ENCODE measurements around the gene ARHGAP44.
"Not testable (repeated sequence)": the region's sequence is repeated elsewhere in the genome, so short reads cannot be mapped to it uniquely, and the experiment has no call there.

ARHGAP44 gene

GRCh38 chr17:12967962-12968361, 178.7 kb downstream of the ARHGAP44 start:
- TF ChIP-seq, protein P1, sequence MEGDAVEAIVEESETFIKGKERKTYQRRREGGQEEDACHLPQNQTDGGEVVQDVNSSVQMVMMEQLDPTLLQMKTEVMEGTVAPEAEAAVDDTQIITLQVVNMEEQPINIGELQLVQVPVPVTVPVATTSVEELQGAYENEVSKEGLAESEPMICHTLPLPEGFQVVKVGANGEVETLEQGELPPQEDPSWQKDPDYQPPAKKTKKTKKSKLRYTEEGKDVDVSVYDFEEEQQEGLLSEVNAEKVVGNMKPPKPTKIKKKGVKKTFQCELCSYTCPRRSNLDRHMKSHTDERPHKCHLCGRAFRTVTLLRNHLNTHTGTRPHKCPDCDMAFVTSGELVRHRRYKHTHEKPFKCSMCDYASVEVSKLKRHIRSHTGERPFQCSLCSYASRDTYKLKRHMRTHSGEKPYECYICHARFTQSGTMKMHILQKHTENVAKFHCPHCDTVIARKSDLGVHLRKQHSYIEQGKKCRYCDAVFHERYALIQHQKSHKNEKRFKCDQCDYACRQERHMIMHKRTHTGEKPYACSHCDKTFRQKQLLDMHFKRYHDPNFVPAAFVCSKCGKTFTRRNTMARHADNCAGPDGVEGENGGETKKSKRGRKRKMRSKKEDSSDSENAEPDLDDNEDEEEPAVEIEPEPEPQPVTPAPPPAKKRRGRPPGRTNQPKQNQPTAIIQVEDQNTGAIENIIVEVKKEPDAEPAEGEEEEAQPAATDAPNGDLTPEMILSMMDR (IDR thresholded peaks at IDR 0.05; ENCODE audit: borderline replicate concordance, control extremely low read depth, extremely low read depth, insufficient read depth, missing control alignments): no peak
- no peak for DNase-seq (ENCODE audit: low spot score)
- in situ Hi-C loops (cut with MboI; ENCODE audit: low sequenced_read_pairs, unreplicated experiment): no loop called here

DNA sequence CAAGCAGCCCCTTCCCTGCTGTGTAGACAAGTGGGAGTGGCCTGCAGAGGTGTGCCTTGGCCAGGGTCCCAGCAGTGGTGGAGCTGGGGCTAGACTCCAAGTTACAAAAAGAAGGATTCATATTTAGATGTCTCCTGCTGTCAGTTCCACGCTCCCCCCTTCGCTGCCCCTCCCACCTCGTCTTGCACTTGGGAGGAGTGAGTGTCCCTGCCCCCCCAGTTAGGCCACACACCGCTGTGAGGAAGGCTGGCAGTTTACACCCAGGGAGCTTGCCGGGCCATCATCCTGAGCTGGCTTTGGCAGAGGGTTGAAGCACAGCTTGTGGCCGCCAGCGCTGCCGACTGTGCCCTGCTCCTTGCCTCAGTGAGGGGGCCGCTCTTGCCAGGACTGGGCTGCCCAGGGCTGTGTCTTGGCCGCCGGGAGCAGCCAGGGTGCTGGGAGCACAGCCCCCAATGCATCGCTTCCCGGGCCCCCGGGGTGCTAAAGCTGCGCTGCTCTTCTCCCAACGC, 184.3 kb downstream of the ARHGAP44 start:
- in situ Hi-C loops (cut with MboI; ENCODE audit: low sequenced_read_pairs, unreplicated experiment): no loop called here
- TF ChIP-seq, protein P1 (IDR thresholded peaks at IDR 0.05; ENCODE audit: borderline replicate concordance, control extremely low read depth, extremely low read depth, insufficient read depth, missing control alignments): no peak
- no peak for DNase-seq (ENCODE audit: low spot score)

GRCh38 chr17:12974005-12974531, 184.8 kb downstream of the ARHGAP44 start:
- in situ Hi-C loops (cut with MboI; ENCODE audit: low sequenced_read_pairs, unreplicated experiment): no loop called here
- TF ChIP-seq, protein P1 (IDR thresholded peaks at IDR 0.05; ENCODE audit: borderline replicate concordance, control extremely low read depth, extremely low read depth, insufficient read depth, missing control alignments): no peak
- DNase-seq (ENCODE audit: low spot score): peak; percentile 49

DNA sequence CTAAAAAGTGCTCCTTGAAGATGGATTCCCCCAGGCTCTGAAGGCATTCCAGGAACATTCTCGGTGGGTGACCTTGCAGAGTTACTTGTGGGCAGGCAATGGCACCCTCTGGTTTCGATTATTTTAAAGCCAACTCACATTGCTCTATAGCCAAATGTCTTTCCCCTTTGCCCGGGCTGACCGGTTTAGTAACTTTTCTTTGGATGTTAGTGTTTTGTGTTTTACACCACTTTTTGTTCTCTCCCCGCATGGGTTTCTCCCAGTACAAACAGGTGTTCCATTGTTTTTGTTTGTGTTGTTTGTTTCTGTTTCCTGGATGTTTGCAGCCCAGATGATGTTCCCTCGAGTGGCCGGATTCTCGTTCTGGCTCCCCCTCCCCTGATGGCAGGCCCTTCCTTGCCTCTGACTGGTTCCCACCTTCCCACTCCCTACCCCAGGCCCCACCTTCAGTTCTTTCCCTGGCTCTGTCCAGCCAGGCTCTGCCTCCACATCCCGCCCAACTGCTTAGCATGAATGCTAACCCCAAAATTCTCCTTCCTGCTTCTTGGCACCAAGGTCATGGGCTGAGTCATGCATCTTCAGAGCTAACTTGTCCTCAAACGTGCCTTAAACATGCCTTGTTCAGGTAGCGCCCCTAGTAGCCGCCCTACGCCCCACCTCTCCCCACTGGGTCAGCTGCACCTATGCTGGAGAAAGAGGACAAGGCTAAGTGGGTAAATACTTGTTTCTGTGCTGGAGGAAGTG, 187.9 kb downstream of the ARHGAP44 start:
- TF ChIP-seq, protein P1 (IDR thresholded peaks at IDR 0.05; ENCODE audit: borderline replicate concordance, control extremely low read depth, extremely low read depth, insufficient read depth, missing control alignments): no peak
- in situ Hi-C loops (cut with MboI; ENCODE audit: low sequenced_read_pairs, unreplicated experiment): no loop called here
- DNase-seq (ENCODE audit: low spot score): no peak

- DNase-seq (ENCODE audit: low spot score); in situ Hi-C loops (cut with MboI; ENCODE audit: low sequenced_read_pairs, unreplicated experiment): not testable (repeated sequence)
Measured at GRCh38 chr17:12978787-12979186, 189.5 kb downstream of the ARHGAP44 start.

DNA sequence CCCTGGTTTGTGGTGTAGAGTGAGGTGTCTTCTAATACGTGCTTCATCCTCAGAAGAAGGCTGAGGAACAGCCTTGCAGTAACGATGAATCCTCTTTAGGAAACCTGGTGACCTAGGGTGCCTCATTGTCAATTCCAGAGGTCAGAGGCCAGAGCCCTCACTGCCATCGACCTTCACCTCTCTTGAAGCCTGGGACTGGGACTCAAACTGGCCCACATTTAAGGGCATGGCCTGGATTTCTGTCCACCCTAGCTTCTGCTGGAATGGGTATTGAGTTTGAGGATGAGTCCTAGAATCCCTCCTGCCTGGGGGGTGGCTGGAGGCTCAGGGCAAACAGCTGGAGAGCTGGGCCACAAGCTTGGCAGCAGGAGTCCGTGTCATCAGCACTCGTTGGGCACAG, 189.9 kb downstream of the ARHGAP44 start:
- no peak for DNase-seq (ENCODE audit: low spot score)
- TF ChIP-seq, protein P1 (IDR thresholded peaks at IDR 0.05; ENCODE audit: borderline replicate concordance, control extremely low read depth, extremely low read depth, insufficient read depth, missing control alignments): no peak
- in situ Hi-C loops (cut with MboI; ENCODE audit: low sequenced_read_pairs, unreplicated experiment): no loop called here

GRCh38 chr17:12979826-12980500, 190.7 kb downstream of the ARHGAP44 start:
- TF ChIP-seq, protein P1 (IDR thresholded peaks at IDR 0.05; ENCODE audit: borderline replicate concordance, control extremely low read depth, extremely low read depth, insufficient read depth, missing control alignments): no peak
- in situ Hi-C loops (cut with MboI; ENCODE audit: low sequenced_read_pairs, unreplicated experiment): no loop called here
- DNase-seq (ENCODE audit: low spot score): no peak
